Gastrocnemius medialis (tissue), 4 donors: ENCODE data around the gene CARD14. TPM values are rescaled to one million over a fixed set of nuclear protein-coding genes. Genes with fewer than 3 reads are reported as not detected.

Experiments
- ATAC-seq, 2 donors: fragments of 150-250 bp; one replicate each; pipeline ENCODE4 v1.9.1; 2016
- DNase-seq, 2 donors: peaks; one replicate each; pipeline ENCODE4 v3.0.0-alpha.2; 2019
- H3K27ac ChIP-seq, 4 donors: fragments of 200-600 bp; sonication (generic); 1 replicate in 1 of 4; 2 replicates in 3 of 4; pipeline ENCODE4 v1.5.1; 2016 to 2018; ENCODE audit warnings: mild to moderate bottlenecking in 2 of 4, moderate library complexity in 1 of 4
- H3K27me3 ChIP-seq, 3 donors: fragments of 200-600 bp; sonication (generic) in 2 of 3; 1 replicate in 1 of 3; 2 replicates in 2 of 3; pipeline versions ENCODE4 v1.5.1 to v1.6.0; 2016 to 2019; ENCODE audit warnings: mild to moderate bottlenecking in 1 of 3, moderate library complexity in 1 of 3
- H3K36me3 ChIP-seq, 2 donors: fragments of 200-600 bp; sonication (generic) in 1 of 2; one replicate each; pipeline ENCODE4 v1.5.1; 2017 to 2018
- H3K4me1 ChIP-seq, 2 donors: fragments of 200-600 bp; sonication (generic) in 1 of 2; one replicate each; pipeline ENCODE4 v1.5.1; 2016 to 2017; ENCODE audit warnings: mild to moderate bottlenecking in 2 of 2
- H3K4me3 ChIP-seq, 4 donors: fragments of 200-600 bp; sonication (generic) in 3 of 4; 1 replicate in 1 of 4; 2 replicates in 3 of 4; pipeline ENCODE4 v1.5.1; 2016 to 2019; ENCODE audit warnings: mild to moderate bottlenecking in 2 of 4
- H3K9me3 ChIP-seq, 3 donors: fragments of 200-600 bp; sonication (generic) in 2 of 3; 1 replicate in 1 of 3; 2 replicates in 2 of 3; pipeline ENCODE4 v1.5.1; 2016 to 2019
- CTCF ChIP-seq, 5 experiments: fragments of 450-650 bp in 3 of 5; fragments of 200-600 bp in 2 of 5; sonication (generic) in 2 of 5; IDR thresholded peaks in 4 of 5; conservative IDR thresholded peaks in 1 of 5; 1 replicate in 4 of 5; 2 replicates in 1 of 5; pipeline ENCODE4 v1.5.1; 2016 to 2019; ENCODE audit warnings: antibody characterized with exemption in 5 of 5, mild to moderate bottlenecking in 3 of 5, moderate library complexity in 3 of 5
- POLR2A ChIP-seq, 2 donors: fragments of 450-650 bp; IDR thresholded peaks; one replicate each; pipeline ENCODE4 v1.6.1; 2017; ENCODE audit warnings: antibody characterized with exemption in 2 of 2, mild to moderate bottlenecking in 2 of 2, moderate library complexity in 2 of 2
- in situ Hi-C, 4 donors: fragments of 200-750 bp; cut with MboI; loops; one replicate each; pipeline versions ENCODE4 v1.15.0 to v1.8.0; 2017; ENCODE audit warnings: low sequenced_read_pairs in 4 of 4
- intact Hi-C: fragments of 100-400 bp; cut with DNase I; formaldehyde crosslinking; loops from one replicate; pipeline ENCODE4 v1.15.1; 2023; ENCODE audit warnings: low total_unique reads
- total RNA-seq, 4 donors: library from RNA; depleted of rRNA; stranded (reverse); fragments of >200 nt; gene quantifications; one replicate each; pipeline versions ENCODE4 v1.1.0 to v1.2.3, GENCODE V29; 2016

Gene CARD14
- total RNA-seq, 4 donors from 2014 or later, result not detected

DNA sequence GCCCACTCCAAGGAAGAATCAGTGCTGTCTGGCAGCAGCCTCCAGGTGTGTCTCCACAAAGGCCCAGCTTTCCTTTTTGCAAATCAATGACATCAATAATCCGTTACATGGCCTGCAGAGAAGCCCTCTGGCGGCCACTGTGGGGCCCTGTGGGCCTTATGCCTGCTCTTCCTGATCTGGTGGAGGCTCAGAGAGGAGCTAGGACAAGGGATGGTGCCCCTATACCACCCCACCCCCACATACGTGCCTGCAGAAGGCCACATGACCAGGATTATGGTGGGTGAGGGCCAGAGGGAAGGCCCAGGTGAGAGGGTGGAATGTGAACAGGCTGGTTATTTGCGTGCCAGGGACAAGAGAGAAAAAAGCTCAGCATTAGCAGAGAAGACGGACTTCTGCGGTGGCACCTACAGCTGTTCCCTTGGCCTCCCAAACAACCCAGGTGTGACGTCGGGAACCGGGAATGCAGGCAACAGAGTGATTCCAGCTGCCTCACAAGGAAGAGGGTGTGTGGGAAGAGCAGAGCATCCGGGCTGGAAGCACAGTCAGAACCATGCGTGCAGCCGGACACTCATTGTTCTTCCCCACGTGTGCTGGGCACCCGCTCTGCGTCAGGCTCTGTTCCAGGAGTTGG lies 45.4 kb upstream of the CARD14 start:
- Histone ChIP-seq H3K4me3 (no peak overlapping the region), H3K27me3 (no peaks in the 10 kb centered on the region), H3K4me1 (no peaks in the 10 kb centered on the region), H3K27ac (no peak overlapping the region), H3K36me3 (no peaks in the 10 kb centered on the region), H3K9me3 (no peaks in the 10 kb centered on the region)
- ATAC-seq (no peak), DNase-seq (no peak)
- intact Hi-C loops (loop anchor here (5.0 kb wide), 1 partner anchor 1102 kb away; the partner anchor contains the start of gene C1QTNF1), in situ Hi-C loops (no loop called here)
- TF ChIP-seq POLR2A (IDR thresholded peaks at IDR 0.05), result no peak
- no peak for TF ChIP-seq CTCF (IDR thresholded peaks at IDR 0.05 in 4 of 5, conservative IDR thresholded peaks at IDR 0.05 in 1 of 5)

DNA sequence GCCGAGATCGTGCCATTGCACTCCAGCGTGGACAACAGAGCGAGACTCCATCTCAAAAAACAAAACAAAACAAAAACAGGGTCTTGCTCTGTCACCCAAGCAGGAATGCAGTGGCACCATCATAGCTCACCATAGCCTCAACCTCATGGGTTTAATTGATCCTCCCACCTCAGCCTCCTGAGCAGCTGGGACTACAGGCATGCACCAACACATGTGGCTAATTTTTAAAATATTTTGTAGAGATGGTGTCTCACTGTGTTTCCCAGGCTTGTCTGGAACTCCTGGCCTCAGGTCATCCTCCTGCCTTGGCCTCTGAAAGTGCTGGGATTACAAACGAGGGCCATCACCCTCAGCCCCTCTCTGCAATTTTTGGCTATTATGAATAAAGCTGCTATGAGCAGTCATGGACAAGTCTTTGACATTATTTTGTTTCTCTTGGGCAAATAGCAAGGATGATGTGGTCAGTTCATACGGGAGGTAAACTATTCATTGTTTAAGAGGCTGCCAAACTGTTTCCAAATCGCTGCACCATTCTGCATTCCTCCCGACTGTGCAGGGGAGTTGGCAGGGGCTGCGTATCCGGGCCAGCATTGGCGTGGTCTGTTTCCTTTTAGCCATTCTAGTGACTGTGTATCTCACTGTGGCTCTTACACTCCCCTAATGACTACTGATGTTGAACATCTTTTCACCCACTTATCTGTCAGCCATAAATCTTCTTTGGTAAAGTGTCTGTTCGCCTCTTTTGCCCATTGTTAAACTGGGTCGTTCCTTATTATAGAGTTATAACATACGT lies 44.0 kb upstream of the CARD14 start:
- no peak for DNase-seq
- Histone ChIP-seq H3K36me3 (no peaks in the 10 kb centered on the region), H3K4me1 (no peaks in the 10 kb centered on the region), H3K27ac (no peak overlapping the region), H3K4me3 (no peak overlapping the region), H3K27me3 (no peaks in the 10 kb centered on the region), H3K9me3 (no peaks in the 10 kb centered on the region)
- in situ Hi-C loops (no loop called here), intact Hi-C loops (no loop called here)
- ATAC-seq, result no peak
- no peak for TF ChIP-seq CTCF (IDR thresholded peaks at IDR 0.05 in 4 of 5, conservative IDR thresholded peaks at IDR 0.05 in 1 of 5)
- no peak for TF ChIP-seq POLR2A (IDR thresholded peaks at IDR 0.05)

DNA sequence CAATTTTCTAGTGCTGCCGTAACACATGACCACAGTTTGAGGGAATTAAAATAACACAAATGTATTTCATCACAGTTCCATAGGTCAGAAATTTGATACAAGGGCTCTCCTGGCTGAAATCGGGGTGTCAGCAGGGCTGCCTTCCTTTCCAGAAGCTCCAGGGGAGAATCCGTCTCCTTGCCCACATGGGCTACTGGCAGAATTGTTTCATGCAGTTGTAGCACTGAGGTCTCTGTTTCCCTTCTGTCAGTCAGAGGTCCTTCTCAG lies 43.4 kb upstream of the CARD14 start:
- Histone ChIP-seq H3K27me3 (no peaks in the 10 kb centered on the region), H3K4me3 (no peak overlapping the region), H3K27ac (no peak overlapping the region), H3K9me3 (no peaks in the 10 kb centered on the region), H3K4me1 (no peaks in the 10 kb centered on the region), H3K36me3 (no peaks in the 10 kb centered on the region)
- DNase-seq (no peak), ATAC-seq (no peak)
- in situ Hi-C loops (no loop called here), intact Hi-C loops (no loop called here)
- TF ChIP-seq CTCF (IDR thresholded peaks at IDR 0.05 in 4 of 5, conservative IDR thresholded peaks at IDR 0.05 in 1 of 5) (no peak), POLR2A (IDR thresholded peaks at IDR 0.05) (no peak)

GRCh38 chr17:80129006-80129565 lies 40.7 kb upstream of the CARD14 start:
- H3K27ac ChIP-seq, result no peak overlapping the region
- DNase-seq (no peak), ATAC-seq (no peak)
- TF ChIP-seq POLR2A (IDR thresholded peaks at IDR 0.05) (no peak), CTCF (IDR thresholded peaks at IDR 0.05 in 4 of 5, conservative IDR thresholded peaks at IDR 0.05 in 1 of 5) (no peak)
- no peak overlapping the region for H3K4me3 ChIP-seq
- H3K36me3 ChIP-seq, result peaks cover 0 to 15% of the 10 kb centered on the region in 2 donors
- in situ Hi-C loops (no loop called here), intact Hi-C loops (no loop called here)
- H3K9me3 ChIP-seq, result no peaks in the 10 kb centered on the region
- no peaks in the 10 kb centered on the region for H3K27me3 ChIP-seq
- no peaks in the 10 kb centered on the region for H3K4me1 ChIP-seq
